Fibroblast of villous mesenchyme (primary cell): ENCODE results near the gene S1PR4. TPM values are rescaled to one million over a fixed set of nuclear protein-coding genes. Genes with fewer than 3 reads are reported as not detected.

Source experiments
- DNase-seq: peaks from one replicate; pipeline ENCODE4 v3.0.0-alpha.2; 2010; ENCODE audit warnings: low read depth
- H3K4me3 ChIP-seq: 2 replicates; pipeline ENCODE4 v1.5.1; 2011; ENCODE audit warnings: low read depth, mild to moderate bottlenecking, low read length
- total RNA-seq: library from RNA; depleted of rRNA; stranded (reverse); fragments of >200 nt; gene quantifications from 2 replicates; pipeline ENCODE4 v1.2.3, GENCODE V29; 2012
- TF ChIP-seq, protein P1 (sequence below): IDR thresholded peaks from 2 replicates; pipeline ENCODE4 v1.5.1; 2012; ENCODE audit warnings: low read depth, mild to moderate bottlenecking, low read length; ENCODE audit not compliant: insufficient read depth

The S1PR4 gene
- total RNA-seq, 1 donor: not detected

DNA sequence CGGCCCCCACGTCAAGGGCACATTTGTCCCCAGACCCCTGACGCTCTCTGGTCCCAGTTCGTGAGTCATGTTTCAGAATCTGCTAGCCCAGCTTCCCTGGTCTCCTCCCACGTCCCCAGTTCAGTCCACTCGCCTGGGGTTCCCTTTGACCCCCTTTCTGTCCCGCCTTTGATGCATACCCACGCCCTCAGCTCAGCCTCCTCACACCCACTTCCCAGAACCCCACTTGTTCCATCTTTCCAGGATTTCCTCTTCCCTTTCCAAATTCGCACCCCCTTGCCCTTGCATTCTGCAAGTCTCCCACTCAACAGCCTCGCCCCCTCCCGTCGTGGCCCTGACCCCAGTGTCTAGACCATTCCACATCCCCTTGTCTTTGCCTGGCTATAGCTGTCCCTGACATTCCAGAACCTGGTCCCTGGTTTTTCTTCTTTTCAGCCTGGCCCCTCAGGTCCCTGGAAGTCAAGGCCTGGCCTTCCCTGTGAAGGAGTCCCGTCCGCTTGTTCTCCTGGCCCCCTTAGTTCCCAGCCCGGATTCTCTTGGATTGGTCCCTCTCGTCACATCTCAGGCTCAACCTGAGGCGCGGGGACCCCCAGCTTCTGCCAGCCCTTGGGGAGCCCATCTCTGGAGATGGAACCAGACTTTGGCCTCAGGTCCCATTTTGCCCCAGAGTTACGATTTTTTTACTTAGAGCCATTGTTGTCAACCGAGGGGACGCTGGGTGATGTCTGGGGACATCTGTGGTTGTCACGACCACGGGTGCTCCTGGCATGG is 8.5 kb downstream of the S1PR4 start:
- TF ChIP-seq, protein P1, sequence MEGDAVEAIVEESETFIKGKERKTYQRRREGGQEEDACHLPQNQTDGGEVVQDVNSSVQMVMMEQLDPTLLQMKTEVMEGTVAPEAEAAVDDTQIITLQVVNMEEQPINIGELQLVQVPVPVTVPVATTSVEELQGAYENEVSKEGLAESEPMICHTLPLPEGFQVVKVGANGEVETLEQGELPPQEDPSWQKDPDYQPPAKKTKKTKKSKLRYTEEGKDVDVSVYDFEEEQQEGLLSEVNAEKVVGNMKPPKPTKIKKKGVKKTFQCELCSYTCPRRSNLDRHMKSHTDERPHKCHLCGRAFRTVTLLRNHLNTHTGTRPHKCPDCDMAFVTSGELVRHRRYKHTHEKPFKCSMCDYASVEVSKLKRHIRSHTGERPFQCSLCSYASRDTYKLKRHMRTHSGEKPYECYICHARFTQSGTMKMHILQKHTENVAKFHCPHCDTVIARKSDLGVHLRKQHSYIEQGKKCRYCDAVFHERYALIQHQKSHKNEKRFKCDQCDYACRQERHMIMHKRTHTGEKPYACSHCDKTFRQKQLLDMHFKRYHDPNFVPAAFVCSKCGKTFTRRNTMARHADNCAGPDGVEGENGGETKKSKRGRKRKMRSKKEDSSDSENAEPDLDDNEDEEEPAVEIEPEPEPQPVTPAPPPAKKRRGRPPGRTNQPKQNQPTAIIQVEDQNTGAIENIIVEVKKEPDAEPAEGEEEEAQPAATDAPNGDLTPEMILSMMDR: no peak

DNA sequence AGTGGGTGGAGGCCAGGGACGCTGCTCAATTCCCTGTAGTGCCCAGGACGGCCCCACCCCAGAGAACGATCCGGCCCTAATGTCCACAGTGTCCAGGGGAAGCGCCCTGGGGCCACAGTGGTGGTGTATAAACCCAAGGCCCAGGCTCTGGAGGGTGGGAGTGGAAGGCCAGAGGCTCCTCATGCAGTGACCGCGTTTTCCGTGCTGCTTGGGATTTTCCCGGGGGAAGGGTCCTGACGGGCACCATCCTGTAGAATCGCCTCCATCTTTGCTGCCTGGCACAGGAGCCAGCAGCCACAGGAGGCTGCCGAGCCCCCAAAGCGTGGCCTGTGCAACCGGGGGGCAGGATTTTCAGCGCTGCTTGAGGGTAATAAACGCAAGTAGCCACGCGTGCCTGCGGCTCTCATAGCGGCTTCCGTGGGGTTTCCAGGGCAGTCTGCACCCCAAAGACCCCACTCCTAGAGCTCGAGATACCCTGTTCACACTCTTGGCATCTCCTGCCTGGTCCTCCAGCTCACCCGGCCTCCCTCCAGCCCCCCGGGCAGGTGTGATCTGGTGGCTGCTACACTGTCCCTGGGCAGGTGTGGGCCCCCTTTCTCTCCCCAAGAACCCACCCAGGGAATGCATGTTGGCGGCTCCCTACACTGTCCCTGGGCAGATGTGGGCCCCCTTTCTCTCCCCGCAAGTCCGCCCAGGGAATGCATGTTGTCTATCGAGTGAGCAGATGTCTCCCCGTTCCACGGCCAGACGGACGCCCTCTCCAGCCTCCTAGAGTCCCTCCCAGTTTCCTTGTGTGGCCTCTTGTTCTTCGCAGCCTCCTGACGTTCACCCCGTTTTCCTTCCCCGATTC is 9.3 kb downstream of the S1PR4 start:
- DNase-seq: no peak
- H3K4me3 ChIP-seq: no peak overlapping the region
- TF ChIP-seq, protein P1: no peak

More for the DNA sequence above, 8.5 kb downstream of the S1PR4 start:
- peak overlapping the region; percentile 78 for H3K4me3 ChIP-seq
- DNase-seq: peak; percentile 19

DNA sequence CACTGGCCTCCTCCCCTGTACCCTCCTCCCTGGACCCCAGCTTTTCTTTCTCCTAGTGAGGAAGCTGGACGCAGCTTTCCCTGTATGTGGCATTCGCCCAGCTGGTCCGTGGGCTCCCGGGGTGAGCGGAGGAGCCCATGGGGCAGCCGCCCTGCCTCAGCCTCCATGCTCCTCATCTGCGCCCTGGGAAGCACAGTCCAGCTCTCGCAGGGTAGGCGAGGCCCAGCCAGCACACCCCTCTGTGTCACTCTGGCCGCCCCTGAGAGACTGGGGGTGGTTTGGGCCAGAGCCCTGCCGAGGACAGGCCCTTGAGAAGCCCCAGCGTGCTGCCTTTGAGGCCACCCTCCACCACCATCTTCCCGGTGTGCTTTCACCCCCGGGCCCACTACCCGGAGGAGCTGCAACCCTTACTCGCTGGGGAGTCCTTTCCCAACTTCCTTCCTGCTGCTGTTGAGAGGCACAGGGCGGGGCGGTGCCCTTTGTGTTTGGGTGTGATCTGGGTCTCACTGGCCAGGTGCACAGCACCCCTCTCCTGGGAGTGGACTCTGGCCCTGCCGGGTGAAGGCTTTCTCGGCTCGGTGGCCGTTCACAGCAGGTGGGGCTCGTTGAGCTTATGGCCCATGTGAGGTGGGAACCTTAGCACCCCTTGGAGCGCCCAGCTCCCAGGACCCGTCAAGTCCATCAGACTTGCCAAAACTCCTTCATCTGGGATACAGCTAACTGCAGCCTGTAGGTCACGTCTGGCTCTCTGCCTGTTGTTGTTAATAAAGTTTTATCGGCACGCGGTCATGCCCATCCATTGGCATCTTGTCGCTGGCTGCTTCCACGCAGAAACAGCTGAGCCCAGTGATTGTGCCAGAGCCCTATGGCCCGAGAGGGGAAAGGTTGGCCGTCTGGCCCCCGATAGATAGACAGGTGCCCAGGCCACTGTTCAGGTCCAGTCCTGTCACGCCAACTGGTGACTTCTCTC is 10.3 kb downstream of the S1PR4 start:
- no peak overlapping the region for H3K4me3 ChIP-seq
- DNase-seq: no peak
- TF ChIP-seq, protein P1: no peak

DNA sequence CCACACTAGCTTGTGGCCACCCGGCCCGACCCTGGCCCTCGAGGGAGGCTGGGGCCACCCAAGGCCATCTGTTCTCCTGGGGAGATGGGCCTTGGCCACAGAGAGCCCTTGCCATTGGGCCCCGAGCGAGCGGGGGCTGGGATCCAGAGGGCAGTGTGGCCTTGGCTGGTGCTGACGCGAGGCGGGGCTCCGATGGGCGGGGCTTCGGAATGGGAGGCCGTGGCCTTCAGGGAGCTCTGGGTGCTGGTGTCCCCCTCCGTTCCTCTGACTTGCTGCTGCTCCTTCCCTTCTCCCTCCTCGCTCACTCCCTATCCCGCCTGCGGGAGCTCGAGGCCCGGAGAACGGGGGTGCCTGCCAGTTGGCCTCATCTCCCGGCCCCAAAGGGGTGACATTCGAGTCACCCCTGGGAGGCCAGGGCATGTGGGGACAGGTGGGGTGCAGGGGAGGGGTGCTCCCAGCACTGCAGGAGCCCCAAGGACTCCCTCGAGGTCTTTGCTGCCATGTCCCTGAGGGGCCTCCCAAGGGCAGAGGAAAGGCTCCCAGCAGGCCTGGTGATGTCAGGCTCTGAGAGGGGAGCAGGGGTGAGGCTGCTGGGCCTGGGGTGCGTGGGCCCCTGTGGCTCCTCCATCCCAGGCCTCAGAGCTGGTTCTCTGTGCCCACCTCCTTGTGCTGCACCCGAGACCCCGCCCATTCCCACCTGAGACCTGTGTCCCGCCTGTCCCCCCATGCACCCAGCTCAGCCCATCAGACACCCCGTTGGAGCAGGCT is 11.3 kb downstream of the S1PR4 start:
- TF ChIP-seq, protein P1: no peak
- no peak for DNase-seq
- no peak overlapping the region for H3K4me3 ChIP-seq

DNA sequence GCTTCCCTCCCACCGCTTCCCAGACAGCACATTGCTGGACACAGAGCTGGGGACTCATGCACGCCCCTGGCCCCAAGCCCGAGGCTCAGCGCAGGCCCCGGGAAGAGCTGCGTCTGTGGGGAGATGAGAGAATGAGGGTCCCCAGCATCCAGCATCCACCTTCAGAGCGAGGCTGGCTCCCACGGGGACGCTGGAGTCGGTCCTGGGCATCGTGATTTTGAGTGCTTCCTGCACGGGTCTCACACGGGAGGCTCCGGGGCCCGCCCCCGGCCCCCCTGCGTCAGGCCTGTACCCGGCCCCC is 11.9 kb downstream of the S1PR4 start:
- no peak overlapping the region for H3K4me3 ChIP-seq
- TF ChIP-seq, protein P1: no peak
- DNase-seq: no peak
